ENCODE results near the gene AGBL1.

AGBL1 gene

DNA sequence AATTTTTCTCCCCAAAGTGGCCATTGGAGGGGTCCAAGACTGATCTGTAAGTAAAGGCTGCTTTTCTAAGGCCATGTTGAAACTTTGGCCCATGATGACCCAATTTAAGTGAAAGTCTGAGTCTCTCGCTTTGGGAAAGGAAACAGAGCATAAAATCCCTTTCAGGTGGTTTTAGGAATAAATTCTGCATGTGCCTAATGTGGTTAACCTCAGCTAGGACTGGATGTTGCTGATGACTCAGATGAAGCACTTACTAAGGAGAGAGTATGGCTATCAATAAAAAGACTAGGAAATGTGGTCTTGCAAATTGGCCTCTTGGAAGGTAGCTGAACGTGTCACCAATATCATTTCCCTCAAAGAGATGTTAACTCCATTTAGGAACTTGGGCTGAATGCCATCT lies 458.5 kb downstream of the AGBL1 start:
- no peak for DNase-seq

DNA sequence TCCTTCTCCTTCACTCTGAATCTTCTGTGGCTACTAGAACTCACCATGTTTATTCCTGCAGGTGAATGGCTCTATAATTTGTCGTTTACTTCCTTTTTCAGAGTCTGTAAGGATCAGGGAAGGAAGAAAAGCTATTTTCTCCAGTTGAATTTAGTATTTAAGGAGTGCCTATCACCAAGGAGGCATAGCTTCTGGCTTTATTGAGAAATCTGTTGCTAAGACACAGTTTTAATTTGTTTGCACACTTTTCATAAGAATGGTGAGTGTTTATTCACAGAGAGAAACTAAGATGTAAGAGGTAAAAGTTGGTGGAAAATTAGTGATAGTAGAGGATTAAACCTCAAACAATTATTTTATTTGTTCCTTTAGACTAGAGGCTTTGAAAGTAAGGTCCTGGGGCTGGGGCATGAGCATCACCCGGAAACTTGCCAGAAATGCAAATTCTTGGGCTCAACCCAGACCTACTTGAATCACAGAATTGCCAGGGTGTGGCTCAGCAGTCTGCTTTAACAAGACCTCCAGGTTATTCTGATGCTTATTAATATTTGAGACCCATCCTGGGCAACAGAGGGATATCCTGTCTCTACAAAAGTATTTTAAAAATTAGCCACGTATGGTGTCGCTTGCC lies 461.3 kb downstream of the AGBL1 start:
- no peak for DNase-seq

DNA sequence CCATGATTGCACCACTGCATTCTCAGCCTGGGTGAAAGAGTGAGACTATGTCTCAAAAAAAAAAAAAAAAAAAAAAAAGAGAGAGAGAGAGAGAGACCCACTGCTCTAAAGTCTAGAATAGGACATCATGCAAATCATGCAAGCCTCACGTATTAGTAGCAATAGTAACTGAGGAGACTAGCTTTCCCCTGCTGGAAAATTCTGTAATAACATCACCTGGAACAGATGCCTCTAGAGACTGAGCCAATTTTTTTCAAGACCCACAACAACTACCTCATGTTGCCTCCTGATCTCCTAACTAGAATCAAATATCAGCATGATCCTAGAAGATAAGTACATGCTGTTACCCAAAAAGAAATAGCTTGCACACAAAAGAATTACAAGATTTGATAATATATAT lies 461.9 kb downstream of the AGBL1 start:
- DNase-seq: no peak

DNA sequence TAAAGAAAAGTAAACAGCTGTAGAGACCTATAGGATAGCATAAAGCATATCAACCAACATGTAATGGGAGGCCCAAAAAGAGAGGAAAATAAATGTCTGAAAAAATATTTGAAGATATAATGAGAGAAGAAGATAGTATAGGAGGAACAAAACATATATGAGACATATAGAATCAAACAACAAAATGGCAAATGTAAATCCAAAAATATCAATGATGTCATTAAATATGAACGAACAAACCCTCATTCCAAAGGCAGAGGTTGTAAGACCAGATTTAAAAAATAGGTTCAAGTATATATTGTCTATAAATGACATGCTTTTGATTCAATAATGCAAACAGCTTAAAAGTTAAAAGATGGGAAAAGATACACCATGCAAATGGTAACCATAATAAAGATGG lies 470.4 kb downstream of the AGBL1 start:
- DNase-seq: no peak

DNA sequence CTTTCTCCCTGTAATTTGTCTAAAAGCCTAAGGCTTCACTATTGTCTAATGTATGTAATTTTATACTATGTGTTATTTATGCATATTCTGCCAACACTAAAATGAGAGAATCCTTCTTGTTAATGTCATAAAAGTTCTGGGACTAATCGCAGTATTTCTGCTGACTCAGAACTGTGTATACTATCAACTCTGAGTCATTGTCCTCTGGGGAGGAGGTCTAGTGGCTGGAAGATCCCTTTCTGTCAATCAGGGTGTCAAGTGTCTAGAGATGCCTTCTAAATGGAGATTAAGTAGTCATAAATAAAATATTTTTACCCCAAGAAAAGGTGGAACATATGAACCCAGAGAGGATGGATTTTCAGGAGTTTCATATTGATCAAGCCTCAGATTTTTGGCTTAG lies 473.4 kb downstream of the AGBL1 start:
- DNase-seq: no peak

DNA sequence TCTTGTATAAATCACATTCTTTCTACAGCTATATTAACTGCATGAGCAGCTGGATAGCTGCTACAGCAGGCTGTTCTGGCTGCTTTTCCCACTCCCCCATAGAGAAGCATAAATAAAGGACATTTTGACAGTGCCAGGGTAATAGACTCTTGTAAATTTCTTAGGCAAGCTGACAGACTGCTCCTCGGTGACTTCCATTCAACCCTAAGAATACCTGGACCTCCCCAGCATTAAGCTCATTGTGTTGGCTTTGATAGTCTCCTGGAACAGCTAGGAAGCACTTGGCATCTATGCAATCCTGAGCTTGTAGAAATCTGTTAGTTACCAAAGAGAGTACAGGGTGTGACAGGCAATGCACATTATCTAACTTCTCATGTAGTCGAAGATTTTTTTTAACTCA lies 475.4 kb downstream of the AGBL1 start:
- DNase-seq: no peak

DNA sequence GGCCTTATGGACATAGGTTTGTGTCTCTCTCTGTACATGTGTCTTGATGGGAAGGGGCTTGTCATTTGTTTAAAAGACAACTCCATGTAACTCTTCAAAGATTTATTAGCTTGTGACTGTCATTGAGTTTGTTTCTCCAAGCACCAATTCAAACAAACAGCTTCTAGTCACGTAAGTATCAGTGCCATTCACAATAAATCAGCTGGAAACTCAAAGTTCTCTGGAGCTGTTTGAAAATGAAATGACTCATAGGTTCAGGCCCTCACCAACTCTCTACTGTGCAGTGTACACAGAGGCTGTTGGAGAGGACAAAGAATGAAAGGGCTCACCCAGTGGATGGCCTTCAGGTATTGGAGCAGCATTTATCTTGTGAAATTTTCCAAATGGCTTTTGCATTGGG lies 476.3 kb downstream of the AGBL1 start:
- no peak for DNase-seq

DNA sequence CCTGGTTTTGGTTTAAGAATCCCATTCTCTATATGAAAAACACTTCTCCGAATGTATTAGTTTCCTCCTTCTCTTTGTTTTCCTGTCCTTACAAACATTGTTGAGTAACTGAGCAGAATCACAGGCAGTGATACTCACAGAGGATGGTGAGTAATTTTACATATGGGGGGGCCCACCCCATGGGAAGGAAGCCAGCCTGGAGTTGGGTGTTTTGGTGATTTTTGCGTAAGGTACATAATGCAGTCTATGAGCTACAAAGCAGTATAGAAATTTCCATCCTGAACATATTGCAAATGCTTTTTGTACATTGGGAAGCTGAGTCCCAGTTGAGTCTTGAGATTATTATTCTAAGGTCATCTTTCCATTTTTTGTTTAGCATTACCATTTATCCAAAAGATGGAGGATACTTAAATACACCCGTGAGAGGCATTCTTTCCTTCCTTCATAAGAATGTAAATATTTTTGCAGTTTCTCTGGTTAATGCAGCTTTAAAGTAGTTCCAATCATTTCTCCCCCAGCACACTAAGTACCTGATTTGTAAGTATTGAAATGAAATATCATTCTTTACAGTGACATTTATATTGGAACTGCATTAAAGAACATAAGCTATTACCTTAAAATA lies 476.8 kb downstream of the AGBL1 start:
- no peak for DNase-seq

DNA sequence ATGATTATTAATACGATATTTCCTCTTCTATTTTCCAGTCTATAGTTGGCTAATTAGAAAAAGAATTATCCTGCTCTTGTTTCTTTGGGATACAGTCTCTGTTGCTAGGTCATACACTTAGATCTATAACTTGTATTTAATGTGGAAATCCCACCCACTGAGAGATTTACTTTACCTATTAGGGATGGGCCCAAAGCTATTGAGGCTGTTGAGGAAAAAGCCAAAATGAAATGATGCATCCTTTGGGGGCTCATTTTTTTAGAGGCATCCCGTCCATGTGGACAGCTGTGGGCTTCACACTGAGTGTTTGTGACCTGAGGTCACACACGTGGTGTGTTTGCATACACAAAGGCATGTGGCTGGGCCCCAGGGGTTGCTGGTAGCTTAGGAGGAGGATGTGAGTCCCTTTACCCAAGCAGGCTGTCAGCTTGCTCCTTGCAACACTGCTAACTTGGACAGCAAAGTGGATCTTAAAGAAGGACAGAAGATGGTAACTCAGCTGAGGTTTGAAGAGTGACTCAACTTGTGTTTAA lies 477.4 kb downstream of the AGBL1 start:
- DNase-seq: no peak

DNA sequence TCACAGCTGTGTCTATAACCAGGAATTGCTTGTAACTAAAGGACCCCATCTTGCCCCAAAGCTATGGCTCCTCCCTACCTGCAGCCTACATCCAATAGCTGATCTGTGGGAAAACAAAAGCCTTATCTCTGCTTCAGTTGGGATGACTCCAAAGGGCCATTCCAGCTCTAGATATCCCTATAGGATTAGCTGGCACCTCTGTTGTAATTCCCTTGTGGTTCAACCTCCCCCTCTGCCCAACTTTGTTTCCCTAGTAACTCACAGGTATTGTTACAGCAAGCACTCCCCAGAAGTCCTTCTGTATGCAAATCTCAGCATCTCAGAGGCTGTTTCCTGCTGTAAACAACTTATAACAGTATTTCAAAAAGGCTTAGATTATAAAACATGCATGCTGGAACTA lies 478.6 kb downstream of the AGBL1 start:
- DNase-seq: no peak

DNA sequence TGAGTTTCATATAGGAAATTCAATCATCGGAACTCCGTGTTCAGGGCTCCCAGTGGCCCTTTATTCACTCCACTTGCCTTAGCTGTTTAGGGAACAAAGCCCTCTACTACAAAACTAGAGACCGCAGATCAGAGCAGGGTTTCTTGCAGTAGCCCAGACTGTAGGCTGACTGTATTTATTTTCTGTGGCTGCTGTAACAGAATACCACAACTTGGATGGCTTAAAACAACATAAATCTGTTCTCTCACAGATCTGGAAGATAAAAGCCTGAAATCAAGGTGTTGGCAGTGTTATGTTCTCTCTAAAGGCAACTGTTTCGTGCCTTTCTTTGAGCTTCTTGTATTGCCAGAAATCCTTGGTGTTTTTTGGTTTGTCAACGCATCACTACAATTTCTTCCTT lies 479.0 kb downstream of the AGBL1 start:
- DNase-seq: no peak

DNA sequence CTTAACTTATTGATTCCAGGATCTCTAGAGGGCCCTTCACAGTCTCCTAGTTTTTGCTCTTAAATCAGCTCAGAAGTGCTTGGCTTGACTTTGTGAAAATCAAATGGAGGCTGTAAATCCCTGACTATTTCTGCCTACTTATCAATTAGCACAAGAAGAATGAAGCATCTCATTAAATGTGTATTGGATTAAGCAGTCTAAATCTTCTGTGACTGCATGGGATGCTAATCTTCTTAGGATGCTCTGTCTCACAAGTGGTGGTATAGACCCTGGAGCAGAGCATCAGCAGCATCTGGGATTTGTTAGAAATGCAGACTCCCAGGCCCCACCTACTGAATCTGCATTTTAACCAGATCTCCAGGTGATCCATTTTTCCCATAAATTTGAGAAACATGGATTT lies 488.7 kb downstream of the AGBL1 start:
- no peak for DNase-seq

DNA sequence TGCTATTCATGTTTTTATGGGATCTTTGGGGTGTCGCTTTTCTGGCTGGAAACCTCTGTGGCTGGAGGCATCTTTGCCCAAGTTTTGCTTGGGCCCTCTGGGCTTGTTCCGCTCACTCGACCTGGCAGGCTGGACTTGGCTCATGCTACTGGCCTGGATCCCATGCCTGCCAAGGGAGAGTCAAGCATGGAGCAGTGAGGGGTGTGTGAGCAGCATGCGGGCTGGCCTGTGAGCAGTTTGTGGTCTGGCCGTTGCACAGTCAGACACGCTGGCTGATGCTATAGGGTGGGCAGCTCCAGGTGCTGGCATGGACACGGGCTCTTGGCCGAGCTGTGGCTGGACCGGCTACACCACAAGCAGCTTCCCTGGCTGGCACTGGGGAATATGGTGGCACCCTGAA lies 491.1 kb downstream of the AGBL1 start:
- DNase-seq: no peak

DNA sequence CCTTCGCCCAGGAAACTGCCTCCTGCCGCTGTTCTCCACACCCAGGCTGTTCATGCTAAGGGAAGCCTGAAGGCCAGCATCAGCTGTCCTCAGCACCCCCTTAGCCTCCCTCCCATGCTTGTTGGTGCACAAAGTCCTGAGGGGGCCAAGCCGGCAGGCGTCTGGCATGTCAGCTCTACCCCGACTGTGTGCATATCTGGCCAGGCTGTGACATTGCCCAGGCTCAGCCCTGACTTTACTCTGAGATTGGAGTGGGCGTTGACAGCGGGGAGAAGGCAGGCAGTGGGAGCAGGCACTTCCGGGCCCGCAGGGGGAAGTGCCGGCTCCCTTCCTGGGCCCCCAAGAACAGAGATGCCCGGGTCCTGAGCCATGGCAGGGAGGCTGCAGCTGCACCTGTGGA lies 492.2 kb downstream of the AGBL1 start:
- DNase-seq: no peak

DNA sequence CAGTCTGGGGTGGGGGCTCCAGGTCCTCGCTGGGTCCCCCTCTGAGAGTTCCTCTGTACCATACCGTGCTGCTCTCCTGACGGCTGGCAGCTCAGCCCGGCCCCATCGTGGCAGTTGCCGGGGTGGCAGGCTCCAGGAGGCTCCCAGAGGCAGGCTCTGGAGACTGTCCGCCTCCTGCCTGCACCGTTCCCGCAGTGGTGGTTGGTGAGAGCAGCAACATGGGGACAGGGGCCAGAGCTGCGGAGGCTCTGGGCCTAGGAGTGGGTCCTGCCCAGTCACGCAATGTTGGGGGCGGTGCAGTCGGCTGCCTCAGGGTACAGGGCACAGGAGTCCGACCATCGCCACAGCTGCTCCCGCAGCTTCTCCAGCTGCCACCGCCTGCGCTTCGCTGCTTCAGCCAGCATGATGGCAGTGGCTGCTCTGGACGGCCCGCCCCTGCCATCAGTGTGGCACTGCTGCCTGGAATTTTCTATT lies 492.7 kb downstream of the AGBL1 start:
- DNase-seq: no peak

DNA sequence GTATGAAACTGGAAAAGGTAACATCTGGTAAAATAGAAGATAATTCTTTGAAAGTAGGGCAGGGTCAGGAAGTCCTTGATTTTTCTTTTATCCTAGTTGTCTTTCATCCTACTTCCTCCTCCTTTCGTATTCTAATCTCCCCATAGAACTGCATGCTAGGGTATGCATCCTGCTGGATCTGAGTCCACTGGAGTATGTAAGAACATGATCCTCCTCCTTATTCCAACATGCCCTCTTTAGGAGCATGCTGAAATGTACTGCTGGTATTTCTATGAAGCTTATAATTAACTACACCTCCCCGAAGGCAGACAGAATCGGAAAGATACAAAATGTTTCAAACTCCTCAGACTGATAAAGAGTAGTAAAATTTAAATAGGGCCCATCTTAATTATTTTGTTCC lies 493.8 kb downstream of the AGBL1 start:
- no peak for DNase-seq

DNA sequence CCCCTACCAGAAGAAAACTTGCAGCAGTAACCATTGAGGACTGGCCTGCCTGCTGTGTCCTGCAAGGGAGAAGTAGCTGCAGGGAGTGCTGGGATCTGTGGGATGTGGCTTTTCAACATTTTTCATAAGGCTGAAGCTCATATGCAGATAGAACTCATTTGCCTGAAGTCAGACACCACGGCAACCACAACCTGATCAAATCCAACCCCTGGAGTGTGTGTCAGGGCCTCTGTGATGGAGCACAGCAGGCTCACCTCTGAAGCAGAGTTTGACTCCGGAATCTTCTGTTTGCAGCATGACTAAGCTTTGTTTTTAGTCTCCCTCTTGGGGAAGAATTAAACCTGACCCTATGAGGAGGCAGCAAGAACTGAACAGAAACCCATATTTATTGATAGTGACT lies 508.7 kb downstream of the AGBL1 start:
- DNase-seq: no peak

DNA sequence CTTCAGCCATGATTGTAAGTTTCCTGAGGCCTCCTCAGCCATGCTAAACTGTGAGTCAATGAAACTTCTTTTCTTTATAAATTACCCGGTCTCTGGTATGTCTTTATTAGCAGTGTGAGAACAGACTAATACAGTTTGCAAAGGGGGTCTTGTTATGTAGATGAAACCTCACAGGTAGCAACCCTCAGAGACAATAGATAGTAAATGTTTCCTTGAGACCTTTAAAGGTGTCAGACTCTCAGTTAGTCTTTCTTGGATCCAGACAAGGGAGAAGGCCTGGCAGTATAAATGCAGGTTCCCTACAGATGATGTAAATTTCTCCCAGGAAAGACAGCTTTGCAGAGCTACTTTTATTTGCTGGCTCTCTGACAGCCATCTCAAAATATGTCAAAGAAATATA lies 510.8 kb downstream of the AGBL1 start:
- DNase-seq: no peak

DNA sequence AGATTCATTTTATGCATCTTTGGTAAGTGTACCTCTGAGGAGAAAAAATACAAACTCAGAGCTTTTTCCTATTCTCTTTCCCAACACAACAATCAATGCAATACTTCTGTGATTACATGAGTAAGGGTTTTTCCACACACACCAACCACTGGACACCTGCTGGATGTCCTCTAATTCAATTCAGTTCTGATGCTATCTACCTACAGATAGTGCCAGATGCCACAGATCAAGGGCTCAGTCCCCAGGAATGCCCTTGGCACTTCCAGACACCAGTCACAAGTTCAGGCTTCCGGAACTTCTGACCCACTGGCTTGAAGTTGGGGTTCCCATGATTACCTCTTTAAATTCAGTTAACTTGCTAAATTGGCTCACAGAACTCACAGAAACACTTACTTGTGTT lies 511.5 kb downstream of the AGBL1 start:
- no peak for DNase-seq

DNA sequence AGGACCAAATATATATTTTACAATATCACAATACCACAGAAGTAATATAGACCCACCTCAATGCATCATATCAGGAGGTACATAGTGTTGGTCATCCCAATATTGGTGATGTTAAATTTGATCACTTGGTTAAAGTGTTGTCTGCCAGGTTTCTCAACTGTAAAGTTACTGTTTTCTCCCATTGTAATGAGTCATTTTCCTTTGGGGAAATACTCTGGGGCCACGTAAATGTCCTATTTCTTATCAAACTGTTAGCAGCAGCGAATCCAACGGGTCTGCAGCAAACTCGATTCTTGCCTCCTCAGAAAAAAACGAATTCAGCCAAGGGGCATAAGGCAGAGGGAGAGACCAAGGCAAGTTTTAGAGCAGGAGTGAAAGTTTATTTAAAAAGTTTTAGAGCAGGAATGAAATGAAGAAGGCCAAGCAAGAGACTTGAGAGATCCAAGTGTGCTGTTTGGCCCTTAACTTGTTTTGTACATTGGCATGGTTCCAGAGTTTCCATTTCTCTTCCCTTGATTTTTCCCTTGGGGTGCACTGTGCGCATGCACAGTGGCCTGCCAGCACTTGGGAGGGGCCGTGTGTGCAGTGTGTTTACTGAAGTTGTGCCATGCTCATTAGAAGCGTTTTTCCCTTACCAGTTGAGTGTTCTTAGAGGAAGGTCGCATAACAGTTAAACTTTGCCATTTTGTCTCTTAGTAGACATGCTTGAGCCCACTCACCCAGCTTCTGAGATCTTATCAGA lies 512.5 kb downstream of the AGBL1 start:
- DNase-seq: no peak

DNA sequence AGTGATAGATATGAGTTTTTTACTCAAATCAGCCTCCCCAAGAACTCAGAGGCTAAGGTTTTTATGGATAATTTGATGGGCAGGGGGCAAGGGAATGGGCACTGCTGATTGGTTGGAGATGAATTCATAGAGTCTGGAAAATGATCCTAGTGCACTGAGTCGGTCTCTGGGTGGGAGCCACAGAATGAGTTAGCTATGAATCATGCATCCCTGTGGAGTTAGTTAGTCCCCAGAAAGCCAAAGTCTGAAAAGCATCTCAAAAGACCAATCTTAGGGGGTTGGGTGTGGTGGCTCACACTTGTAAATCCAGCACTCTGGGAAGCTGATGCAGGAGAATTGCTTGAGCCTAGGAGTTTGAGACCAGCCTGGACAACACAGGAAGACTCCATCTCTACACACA lies 516.1 kb downstream of the AGBL1 start:
- DNase-seq: no peak

DNA sequence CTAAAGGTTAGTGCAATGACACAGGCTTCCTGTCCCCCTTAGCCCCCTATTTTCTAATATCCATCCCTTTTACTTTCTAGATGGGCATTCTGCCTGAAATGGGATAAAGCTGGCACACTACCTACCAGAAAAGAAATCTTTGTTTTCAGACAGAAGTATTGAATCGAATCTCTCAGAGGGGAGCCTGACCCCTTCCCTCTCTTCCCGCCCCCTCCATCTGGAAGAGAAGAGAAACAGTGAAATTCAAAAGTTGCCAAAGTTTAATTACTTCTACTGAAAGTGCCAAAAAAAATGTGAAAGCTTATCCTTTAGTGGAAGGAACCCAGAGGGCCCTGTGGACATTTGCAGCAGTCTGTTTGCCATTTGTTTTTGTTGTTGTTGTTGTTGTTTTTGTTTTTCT lies 523.8 kb downstream of the AGBL1 start:
- no peak for DNase-seq

DNA sequence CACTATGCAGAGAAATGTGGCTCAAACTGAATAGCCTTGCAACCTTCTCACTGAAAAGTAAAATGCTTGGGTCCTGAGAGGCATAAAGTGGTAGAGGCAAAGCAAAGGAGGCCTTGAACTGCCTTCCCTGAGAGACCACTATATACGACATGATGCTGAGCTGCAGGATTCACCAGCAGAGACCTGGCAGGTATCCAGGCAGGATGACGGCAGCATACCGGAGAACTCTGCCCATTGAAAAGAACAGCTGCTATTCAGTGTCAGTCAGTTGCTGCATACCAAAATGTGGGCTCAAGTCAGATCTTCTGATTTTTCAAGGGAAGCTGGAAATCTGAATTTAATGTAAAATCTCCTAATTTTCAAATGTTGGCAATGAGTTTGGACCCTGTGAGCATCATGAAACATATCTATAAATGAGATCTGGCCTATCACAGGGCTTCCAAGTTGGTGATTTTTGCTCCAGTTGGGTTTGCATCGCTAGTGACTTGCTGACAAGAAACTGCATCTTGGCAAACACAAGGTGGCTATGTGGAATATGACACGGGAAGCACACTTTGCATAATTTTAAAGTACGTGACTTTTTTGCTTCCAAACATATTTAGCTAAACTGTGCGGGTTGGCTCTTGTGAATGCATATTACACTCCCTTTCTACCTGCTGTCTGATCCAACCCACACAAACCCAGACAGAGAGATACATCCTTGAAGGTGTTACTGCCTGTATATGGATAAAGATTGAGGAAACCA lies 529.0 kb downstream of the AGBL1 start:
- DNase-seq: no peak

DNA sequence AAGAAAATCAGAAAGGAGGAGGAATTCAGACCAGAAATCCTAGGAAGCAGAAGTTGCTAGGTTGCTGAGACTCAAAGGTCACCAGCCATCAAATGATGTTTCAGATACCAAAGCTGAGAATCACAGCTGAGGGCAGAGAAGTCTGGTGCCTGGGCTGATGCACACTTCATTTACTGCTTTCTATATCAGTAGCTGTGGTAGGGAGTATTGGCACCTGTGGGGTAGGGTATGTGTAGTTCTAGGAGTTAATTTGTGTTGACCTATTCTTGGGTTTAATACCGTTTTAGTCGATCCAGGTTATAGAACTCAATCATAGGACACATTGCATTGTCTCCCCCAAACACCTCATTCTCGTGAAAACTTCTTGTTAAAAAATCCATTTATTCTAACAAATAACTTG lies 529.6 kb downstream of the AGBL1 start:
- no peak for DNase-seq
